ENCODE results near the gene ACO2.
A peak's percentile ranks its signal among the peaks of the same experiment; 100 is the strongest.
"Not testable (repeated sequence)": the region's sequence is repeated elsewhere in the genome, so short reads cannot be mapped to it uniquely, and the experiment has no call there.

ACO2 gene

DNA sequence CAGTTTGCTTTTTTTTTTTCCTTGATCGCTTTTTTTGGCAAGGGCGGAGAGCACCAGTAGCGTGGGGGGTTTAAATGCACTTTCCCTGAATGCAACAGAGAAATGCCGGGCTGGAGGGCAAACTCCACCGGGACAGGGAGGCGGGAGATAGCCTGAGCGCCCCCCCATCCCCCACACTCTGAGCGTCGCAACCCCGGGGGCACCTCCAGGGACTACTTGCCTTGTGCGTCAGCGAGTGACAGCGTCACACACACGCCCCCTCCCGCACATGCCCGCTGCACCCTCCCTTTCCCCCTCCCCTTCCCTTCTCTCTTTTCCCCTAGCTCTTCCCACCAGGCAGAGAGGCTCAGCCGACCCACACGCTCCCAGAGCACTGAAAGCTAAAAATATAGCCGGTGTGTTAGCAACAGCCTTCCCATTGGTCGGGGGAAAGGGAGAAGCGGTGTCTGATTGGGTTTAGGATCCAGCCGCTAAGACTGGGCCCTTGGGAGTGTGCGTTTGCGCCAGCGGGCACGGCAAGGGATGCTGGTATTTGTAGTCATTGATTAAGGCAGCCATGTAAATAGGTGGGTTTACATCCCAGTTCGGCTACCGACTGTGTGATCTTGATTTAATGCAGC lies 20.6 kb upstream of the ACO2 start:
- peak; percentile 99 for DNase-seq (ENCODE audit: low read depth, low spot score)

- DNase-seq (ENCODE audit: low read depth, low spot score) = no peak
Measured at GRCh38 chr22:41458161-41458728, 10.7 kb upstream of the ACO2 start.

GRCh38 chr22:41459431-41459830 lies 9.5 kb upstream of the ACO2 start:
- DNase-seq (ENCODE audit: low read depth, low spot score) = no peak

DNA sequence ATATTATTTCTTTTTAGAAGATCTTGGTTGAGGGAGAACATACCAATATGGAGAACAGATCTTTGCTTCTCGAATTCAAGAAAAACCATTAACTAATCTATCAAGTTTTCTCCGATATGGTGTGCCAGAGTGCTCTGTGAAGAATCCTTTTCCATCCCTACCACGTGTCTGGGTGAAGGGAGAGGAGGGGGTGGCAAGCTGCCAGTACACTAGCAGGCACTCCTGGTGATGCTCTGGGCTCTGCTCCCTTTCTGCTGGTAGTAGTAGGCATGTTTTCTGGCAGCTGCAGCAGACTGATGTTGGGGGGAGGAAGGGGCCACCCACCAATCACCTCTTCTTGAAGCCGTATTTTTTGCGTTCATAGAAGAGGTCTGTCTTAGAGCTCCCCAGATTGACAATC lies 8.8 kb upstream of the ACO2 start:
- not testable (repeated sequence) for DNase-seq (ENCODE audit: low read depth, low spot score)

DNA sequence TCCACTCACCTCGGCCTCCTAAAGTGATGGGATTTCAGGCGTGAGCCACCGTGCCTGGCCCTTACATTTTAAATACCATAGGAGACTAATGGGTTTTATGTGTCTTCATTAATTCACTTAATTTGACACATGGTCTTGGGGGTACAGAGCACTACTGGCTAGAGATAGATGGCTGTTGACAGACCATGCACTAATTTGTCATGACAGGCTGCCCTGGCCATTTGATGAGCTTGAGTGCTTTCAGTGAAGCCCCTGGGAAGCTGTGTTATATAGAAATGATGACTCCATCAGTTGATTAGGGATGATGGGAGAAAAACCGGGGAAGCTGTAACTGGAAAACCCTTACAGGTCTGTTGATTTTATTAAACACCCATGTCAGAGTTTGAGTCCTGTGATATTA lies 7.0 kb upstream of the ACO2 start:
- DNase-seq (ENCODE audit: low read depth, low spot score) = no peak

DNA sequence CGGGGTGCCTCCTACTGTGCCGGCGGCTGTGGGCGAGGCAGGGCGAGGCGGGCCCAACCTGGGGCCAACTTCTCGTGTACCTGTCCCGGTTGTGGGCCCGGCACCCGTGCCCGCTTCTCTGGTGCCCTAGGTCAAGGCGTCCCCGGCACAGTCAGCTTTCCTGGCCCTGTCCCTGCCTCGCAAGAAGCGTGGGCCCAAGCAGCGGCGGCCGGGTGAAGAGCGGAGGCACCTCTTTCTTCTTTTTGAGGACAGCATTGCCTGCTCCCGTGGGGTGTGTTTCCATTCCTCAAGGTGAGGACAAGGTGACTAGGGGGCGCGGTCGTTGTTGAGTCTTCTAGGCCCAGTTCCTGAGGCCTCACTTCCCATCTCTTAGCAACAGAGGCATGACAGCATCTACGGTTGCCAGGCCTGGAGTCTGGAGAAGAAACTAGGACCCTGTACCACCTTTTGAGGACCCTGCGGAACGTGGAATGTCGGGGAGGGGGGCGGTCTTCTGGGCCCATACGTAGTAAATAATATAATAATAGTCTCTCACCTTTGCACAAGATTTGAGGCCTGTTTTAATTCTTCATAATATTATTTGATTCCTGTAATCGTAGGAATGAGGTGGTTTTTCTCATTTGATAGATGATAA lies 418 bp downstream of the ACO2 start:
- DNase-seq (ENCODE audit: low read depth, low spot score) = no peak

DNA sequence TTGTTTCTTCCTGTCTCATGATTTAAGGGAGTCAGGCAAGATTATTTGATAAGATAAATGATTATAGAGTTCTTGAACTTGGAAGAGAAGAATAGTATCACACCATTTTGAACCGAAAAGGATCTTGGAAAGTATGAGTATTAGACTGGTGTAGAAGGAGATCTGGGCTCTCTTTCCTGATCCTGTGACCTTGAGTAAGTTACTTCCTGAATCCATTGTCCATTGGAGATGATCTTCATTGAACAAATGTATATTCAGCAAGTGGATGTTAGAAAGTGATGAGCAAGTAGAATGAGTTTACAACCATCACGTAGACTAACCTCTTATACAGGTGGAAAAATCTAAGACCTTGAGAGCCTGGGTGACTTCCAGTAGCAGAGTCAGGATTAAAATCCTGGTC lies 2.0 kb downstream of the ACO2 start:
- DNase-seq (ENCODE audit: low read depth, low spot score) = no peak

GRCh38 chr22:41471568-41471967 lies 2.7 kb downstream of the ACO2 start:
- DNase-seq (ENCODE audit: low read depth, low spot score) = no peak

- DNase-seq (ENCODE audit: low read depth, low spot score) = no peak
Measured at GRCh38 chr22:41474872-41475451, 6.0 kb downstream of the ACO2 start.

DNA sequence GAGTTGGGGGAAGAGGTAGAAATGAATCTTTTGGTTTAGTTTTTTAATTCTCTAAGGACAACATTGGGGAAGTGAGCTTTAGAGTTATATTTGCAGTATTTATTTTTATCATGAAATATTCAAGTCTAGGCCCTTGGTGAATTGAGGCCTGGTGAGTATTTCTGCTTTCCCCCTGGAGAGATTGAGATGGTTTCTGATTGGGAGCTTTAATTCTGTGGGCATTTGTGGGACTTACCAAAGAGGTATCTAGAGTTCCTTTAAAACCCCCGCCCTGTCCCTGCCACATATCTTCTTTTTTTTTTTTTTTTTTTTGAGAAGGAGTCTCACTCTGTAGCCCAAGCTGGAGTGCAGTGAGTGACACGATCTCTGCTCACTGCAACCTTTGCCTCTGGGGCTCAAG lies 9.6 kb downstream of the ACO2 start:
- no peak for DNase-seq (ENCODE audit: low read depth, low spot score)

GRCh38 chr22:41478891-41479521 lies 10.1 kb downstream of the ACO2 start:
- no peak for DNase-seq (ENCODE audit: low read depth, low spot score)

GRCh38 chr22:41479671-41480396 lies 10.9 kb downstream of the ACO2 start:
- DNase-seq (ENCODE audit: low read depth, low spot score) = no peak

GRCh38 chr22:41480397-41480735 lies 11.4 kb downstream of the ACO2 start:
- DNase-seq (ENCODE audit: low read depth, low spot score) = no peak

GRCh38 chr22:41481131-41481830 lies 12.4 kb downstream of the ACO2 start:
- DNase-seq (ENCODE audit: low read depth, low spot score) = no peak

- DNase-seq (ENCODE audit: low read depth, low spot score) = no peak
Measured at GRCh38 chr22:41481925-41482318, 13.0 kb downstream of the ACO2 start.

GRCh38 chr22:41482319-41482935 lies 13.5 kb downstream of the ACO2 start:
- DNase-seq (ENCODE audit: low read depth, low spot score) = no peak

GRCh38 chr22:41485033-41485432 lies 16.1 kb downstream of the ACO2 start:
- DNase-seq (ENCODE audit: low read depth, low spot score) = no peak

DNA sequence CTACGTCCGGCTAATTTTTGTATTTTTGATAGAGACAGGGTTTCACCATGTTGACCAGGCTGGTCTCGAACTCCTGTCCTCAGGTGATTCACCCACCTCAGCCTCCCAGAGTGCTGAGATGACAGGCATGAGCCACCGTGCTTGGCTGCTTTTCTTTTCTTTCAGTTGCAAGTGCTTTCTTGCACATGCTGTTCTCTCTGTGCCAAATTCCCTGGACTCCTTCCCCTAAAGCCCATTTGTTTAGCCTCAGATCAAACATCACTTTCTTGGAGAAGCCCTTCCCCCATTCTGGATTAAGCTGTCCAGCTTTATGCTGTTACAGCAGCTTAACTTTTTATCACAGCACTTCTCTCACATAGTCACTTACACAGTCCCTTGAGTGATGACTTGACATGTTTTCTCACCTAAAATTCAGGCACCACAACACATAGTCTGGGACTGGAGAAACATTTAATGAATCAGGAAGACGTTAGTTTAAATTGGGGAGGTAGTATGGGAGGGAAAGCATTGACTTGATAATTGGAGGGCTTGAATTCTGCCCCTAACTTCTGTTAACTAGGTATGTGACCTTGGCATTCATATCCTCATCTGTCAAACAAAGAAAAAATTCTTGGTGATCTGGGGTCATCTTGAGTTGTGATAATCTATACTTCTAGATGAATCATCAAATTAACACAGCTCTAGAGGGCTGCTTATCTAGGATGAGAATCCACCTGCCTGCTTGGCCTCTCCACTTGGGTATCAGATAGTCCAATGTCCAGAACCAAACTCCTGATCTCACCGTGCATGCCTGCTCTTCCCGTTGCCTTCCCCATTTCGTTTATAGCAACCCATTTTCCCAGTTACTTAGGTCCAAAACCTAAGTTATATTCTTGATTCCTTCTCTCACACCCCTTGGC lies 18.4 kb downstream of the ACO2 start:
- no peak for DNase-seq (ENCODE audit: low read depth, low spot score)

- DNase-seq (ENCODE audit: low read depth, low spot score) = no peak
Measured at GRCh38 chr22:41488076-41488475, 19.2 kb downstream of the ACO2 start.

All from iPS DF 19.7 (cell line).